PC-9 (cell line): Measurements from ENCODE around the gene NDUFB8. TPM values are rescaled to one million over a fixed set of nuclear protein-coding genes. Genes with fewer than 3 reads are reported as not detected.

Source experiments
- BruUV-seq: library from RNA; stranded (reverse); fragments of 400-500 nt; replicated peaks from 2 replicates; lab custom pipeline; 2021; lab: Mats Ljungman, UMichigan
- CTCF ChIA-PET: fragments of 300-600 bp; sonication (Branson Sonifier 250); formaldehyde crosslinking; loops from one replicate; lab custom pipeline; 2022; ENCODE audit warnings: antibody characterized with exemption; lab: Charles Lee
- POLR2A ChIA-PET: fragments of 300-600 bp; sonication (Branson Sonifier 250); formaldehyde crosslinking; loops from one replicate; lab custom pipeline; 2022; ENCODE audit warnings: antibody characterized with exemption; ENCODE audit not compliant: unreplicated experiment; lab: Charles Lee
- DNase-seq, 2 experiments: peaks; one replicate each; pipeline versions ENCODE4 v3.0.0 to v3.0.0-alpha.2; 2015 to 2022; ENCODE audit warnings: mixed read lengths in 1 of 2
- H2AFZ ChIP-seq: fragments of 200-600 bp; sonication (generic); 2 replicates; pipeline ENCODE4 v1.8.1; 2017; ENCODE audit warnings: antibody characterized with exemption
- H3F3A ChIP-seq: fragments of 200-600 bp; sonication (generic); 2 replicates; pipeline ENCODE4 v1.8.1; 2017; ENCODE audit warnings: antibody characterized with exemption, mild to moderate bottlenecking, low read depth; ENCODE audit not compliant: insufficient read depth
- H3K27ac ChIP-seq: fragments of 200-600 bp; sonication (generic); 2 replicates; pipeline ENCODE4 v1.6.1; 2016; ENCODE audit warnings: mixed run types
- H3K27me3 ChIP-seq: fragments of 200-600 bp; sonication (generic); 2 replicates; pipeline ENCODE4 v1.6.1; 2016; ENCODE audit warnings: low read depth, mixed run types; ENCODE audit not compliant: insufficient read depth
- H3K36me3 ChIP-seq: fragments of 200-600 bp; sonication (generic); 2 replicates; pipeline ENCODE4 v1.6.1; 2016; ENCODE audit warnings: low read depth, mixed run types
- H3K4me1 ChIP-seq: fragments of 200-600 bp; sonication (generic); replicated peaks from 2 replicates; pipeline ENCODE4 v1.6.1; 2016; ENCODE audit warnings: mixed run types; ENCODE audit not compliant: insufficient read depth
- H3K4me2 ChIP-seq: fragments of 200-600 bp; sonication (generic); 2 replicates; pipeline ENCODE4 v1.6.1; 2017; ENCODE audit warnings: mixed run types
- H3K4me3 ChIP-seq: fragments of 200-600 bp; sonication (generic); 2 replicates; pipeline ENCODE4 v1.6.1; 2016; ENCODE audit warnings: mixed run types
- H3K79me2 ChIP-seq: fragments of 200-600 bp; sonication (generic); 2 replicates; pipeline ENCODE4 v1.6.1; 2017; ENCODE audit warnings: low read depth, mixed run types
- H3K9me2 ChIP-seq: fragments of 200-600 bp; sonication (generic); 2 replicates; pipeline ENCODE4 v1.8.1; 2017; ENCODE audit warnings: mild to moderate bottlenecking; ENCODE audit not compliant: insufficient read depth
- H3K9me3 ChIP-seq: fragments of 200-600 bp; sonication (generic); 2 replicates; pipeline ENCODE4 v1.8.1; 2016; ENCODE audit warnings: low read depth; ENCODE audit not compliant: insufficient read depth
- H4K20me1 ChIP-seq: fragments of 200-600 bp; sonication (generic); 2 replicates; pipeline ENCODE4 v1.8.1; 2017; ENCODE audit not compliant: insufficient read depth
- EZH2 ChIP-seq: fragments of 200-600 bp; sonication (generic); IDR thresholded peaks from 2 replicates; pipeline ENCODE4 v1.8.0; 2017; ENCODE audit warnings: antibody characterized with exemption, low read depth
- intact Hi-C: fragments of 100-400 bp; cut with micrococcal nuclease; formaldehyde crosslinking; loops from one replicate; pipeline ENCODE4 v1.10.0; 2022; ENCODE audit not compliant: unreplicated experiment
- total RNA-seq: library from RNA; stranded (reverse); gene quantifications from 2 replicates; pipeline ENCODE4 v1.2.3, GENCODE V29; 2021
- TF ChIP-seq, protein P1 (sequence below): fragments of 200-600 bp; sonication (generic); conservative IDR thresholded peaks from 2 replicates; pipeline ENCODE4 v1.6.1; 2017; ENCODE audit warnings: mixed run types, antibody characterized with exemption, mild to moderate bottlenecking, moderate library complexity

Gene NDUFB8
- total RNA-seq, 1 experiment from 2014 or later = 86.0 TPM

DNA sequence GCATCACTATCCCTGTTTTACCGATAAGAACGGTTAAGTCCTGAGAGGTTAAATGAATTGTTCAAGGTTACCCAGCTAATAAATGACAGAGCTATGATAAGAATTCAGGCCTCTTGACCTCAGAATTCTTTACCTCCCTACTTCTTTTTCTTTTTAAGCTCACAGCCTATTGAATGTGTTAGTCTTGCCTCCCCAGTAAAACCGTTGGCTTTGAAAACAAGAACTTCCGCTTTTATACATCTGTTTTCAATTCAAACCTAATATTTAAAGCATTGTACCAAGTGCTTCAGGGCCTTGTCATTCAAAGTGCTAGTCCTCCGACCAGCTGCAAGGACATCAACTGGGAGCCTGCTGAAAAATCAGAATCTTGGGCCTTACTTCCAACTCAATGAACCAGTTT, 25.6 kb downstream of the NDUFB8 start:
- no peaks in the 10 kb centered on the region for H3K9me2 ChIP-seq
- H4K20me1 ChIP-seq = no peaks in the 10 kb centered on the region
- H3K4me2 ChIP-seq = no peak overlapping the region
- intact Hi-C loops = no loop called here
- POLR2A ChIA-PET = no interaction called here
- BruUV-seq = no TSS peak
- no peaks in the 10 kb centered on the region for H3K27me3 ChIP-seq
- H3K4me3 ChIP-seq = no peak overlapping the region
- H3F3A ChIP-seq = no peaks in the 10 kb centered on the region
- TF ChIP-seq, protein P1, sequence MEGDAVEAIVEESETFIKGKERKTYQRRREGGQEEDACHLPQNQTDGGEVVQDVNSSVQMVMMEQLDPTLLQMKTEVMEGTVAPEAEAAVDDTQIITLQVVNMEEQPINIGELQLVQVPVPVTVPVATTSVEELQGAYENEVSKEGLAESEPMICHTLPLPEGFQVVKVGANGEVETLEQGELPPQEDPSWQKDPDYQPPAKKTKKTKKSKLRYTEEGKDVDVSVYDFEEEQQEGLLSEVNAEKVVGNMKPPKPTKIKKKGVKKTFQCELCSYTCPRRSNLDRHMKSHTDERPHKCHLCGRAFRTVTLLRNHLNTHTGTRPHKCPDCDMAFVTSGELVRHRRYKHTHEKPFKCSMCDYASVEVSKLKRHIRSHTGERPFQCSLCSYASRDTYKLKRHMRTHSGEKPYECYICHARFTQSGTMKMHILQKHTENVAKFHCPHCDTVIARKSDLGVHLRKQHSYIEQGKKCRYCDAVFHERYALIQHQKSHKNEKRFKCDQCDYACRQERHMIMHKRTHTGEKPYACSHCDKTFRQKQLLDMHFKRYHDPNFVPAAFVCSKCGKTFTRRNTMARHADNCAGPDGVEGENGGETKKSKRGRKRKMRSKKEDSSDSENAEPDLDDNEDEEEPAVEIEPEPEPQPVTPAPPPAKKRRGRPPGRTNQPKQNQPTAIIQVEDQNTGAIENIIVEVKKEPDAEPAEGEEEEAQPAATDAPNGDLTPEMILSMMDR = no peak
- no peak for TF ChIP-seq EZH2
- no peaks in the 10 kb centered on the region for H3K9me3 ChIP-seq
- no peaks in the 10 kb centered on the region for H3K4me1 ChIP-seq
- no peak overlapping the region for H3K27ac ChIP-seq
- no peak for DNase-seq
- H3K36me3 ChIP-seq = no peaks in the 10 kb centered on the region
- CTCF ChIA-PET = no interaction called here
- no peak overlapping the region for H2AFZ ChIP-seq
- H3K79me2 ChIP-seq = no peaks in the 10 kb centered on the region

DNA sequence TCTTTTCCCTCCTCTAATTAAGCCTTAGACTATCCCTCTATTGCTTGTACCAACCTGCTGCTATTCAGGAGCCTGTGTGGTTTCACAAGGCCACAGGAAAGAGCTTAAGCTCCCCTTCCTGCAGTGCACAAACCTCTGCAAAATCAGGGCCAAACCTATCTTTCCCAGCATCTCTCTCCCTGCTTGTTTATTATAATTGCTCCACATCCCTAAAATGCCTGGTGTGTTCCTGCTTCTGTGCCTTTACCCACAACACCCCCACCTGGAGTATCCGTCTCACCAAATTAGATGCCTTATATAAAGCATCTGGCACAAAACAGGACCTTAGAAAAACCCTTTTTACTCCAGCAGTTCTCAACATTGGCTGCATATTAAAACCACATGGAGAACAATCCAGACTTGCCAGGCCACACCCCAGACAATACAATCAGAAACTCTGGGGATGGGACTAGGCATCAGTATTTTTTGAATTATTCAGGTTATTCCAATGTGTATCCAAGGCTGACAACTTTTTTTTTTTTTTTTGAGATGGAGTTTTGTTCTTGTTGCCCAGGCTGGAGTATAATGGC, 26.7 kb downstream of the NDUFB8 start:
- no peaks in the 10 kb centered on the region for H3K79me2 ChIP-seq
- H3K36me3 ChIP-seq = no peaks in the 10 kb centered on the region
- H3K27ac ChIP-seq = no peak overlapping the region
- no peaks in the 10 kb centered on the region for H3K9me2 ChIP-seq
- ChIA-PET POLR2A (no interaction called here), CTCF (no interaction called here)
- H4K20me1 ChIP-seq = no peaks in the 10 kb centered on the region
- no peaks in the 10 kb centered on the region for H3F3A ChIP-seq
- no peaks in the 10 kb centered on the region for H3K4me1 ChIP-seq
- H3K4me3 ChIP-seq = no peak overlapping the region
- no peak for TF ChIP-seq EZH2
- TF ChIP-seq, protein P1 = no peak
- H3K27me3 ChIP-seq = no peaks in the 10 kb centered on the region
- intact Hi-C loops = no loop called here
- H3K9me3 ChIP-seq = no peaks in the 10 kb centered on the region
- H3K4me2 ChIP-seq = no peak overlapping the region
- DNase-seq = no peak
- H2AFZ ChIP-seq = no peak overlapping the region
- no TSS peak for BruUV-seq

DNA sequence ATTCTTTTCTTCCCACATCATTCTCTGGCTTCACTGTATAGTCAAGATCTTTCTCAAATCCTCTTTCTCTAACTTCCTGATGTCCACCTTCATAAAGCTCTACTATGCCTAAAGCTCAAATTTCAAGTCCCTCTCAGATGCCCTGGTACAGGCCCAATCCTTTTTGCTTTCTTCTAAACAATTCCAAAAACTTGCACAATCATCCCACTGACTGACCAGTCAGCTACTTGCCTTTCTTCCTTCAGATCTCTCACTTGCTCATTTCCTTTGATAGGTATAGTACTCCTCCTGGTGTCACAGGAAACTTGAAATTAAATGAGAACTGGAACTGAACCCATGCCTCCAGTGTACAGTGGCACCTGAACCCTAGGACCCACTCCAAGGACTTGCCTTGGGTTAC, 28.2 kb downstream of the NDUFB8 start:
- CTCF ChIA-PET = interaction anchor here (0.8 kb wide), 1 partner anchor 157 kb away, joined by 3 read pairs; no protein-coding TSS in a partner anchor
- Histone ChIP-seq H3F3A (no peaks in the 10 kb centered on the region), H3K79me2 (no peaks in the 10 kb centered on the region), H4K20me1 (no peaks in the 10 kb centered on the region), H3K27ac (no peak overlapping the region), H3K27me3 (no peaks in the 10 kb centered on the region), H3K4me1 (no peaks in the 10 kb centered on the region), H3K36me3 (no peaks in the 10 kb centered on the region), H3K4me2 (no peak overlapping the region), H3K9me2 (no peaks in the 10 kb centered on the region), H3K4me3 (no peak overlapping the region), H3K9me3 (no peaks in the 10 kb centered on the region), H2AFZ (no peak overlapping the region)
- POLR2A ChIA-PET = no interaction called here
- no TSS peak for BruUV-seq
- no peak for DNase-seq
- intact Hi-C loops = no loop called here
- no peak for TF ChIP-seq EZH2
- TF ChIP-seq, protein P1 = no peak
